ENCODE measurements around the gene EIF2B5. TPM values are rescaled to one million over a fixed set of nuclear protein-coding genes. Genes with fewer than 3 reads are reported as not detected.

EIF2B5 gene
- total and polyA plus RNA-seq, 2 of the 13 experiments (the other 11 are each of a cell fraction or from before 2014, with no cell fraction given) = 38.4 to 60.2 TPM

GRCh38 chr3:184174646-184175492, 39.7 kb downstream of the EIF2B5 start, which contains the start of gene AP2M1 (continued):
- TF ChIP-seq, protein P1, sequence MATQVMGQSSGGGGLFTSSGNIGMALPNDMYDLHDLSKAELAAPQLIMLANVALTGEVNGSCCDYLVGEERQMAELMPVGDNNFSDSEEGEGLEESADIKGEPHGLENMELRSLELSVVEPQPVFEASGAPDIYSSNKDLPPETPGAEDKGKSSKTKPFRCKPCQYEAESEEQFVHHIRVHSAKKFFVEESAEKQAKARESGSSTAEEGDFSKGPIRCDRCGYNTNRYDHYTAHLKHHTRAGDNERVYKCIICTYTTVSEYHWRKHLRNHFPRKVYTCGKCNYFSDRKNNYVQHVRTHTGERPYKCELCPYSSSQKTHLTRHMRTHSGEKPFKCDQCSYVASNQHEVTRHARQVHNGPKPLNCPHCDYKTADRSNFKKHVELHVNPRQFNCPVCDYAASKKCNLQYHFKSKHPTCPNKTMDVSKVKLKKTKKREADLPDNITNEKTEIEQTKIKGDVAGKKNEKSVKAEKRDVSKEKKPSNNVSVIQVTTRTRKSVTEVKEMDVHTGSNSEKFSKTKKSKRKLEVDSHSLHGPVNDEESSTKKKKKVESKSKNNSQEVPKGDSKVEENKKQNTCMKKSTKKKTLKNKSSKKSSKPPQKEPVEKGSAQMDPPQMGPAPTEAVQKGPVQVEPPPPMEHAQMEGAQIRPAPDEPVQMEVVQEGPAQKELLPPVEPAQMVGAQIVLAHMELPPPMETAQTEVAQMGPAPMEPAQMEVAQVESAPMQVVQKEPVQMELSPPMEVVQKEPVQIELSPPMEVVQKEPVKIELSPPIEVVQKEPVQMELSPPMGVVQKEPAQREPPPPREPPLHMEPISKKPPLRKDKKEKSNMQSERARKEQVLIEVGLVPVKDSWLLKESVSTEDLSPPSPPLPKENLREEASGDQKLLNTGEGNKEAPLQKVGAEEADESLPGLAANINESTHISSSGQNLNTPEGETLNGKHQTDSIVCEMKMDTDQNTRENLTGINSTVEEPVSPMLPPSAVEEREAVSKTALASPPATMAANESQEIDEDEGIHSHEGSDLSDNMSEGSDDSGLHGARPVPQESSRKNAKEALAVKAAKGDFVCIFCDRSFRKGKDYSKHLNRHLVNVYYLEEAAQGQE (IDR thresholded peaks at IDR 0.05; ENCODE audit: borderline replicate concordance in 1 of 2, low read depth in 1 of 2, low read length in 2 of 2) = peak in 1 of 2 experiments; percentile 3; a peak in 1 of 4 replicates
- TF ChIP-seq ZFP41 (CRISPR knock-in tag; IDR thresholded peaks at IDR 0.05; ENCODE audit: borderline replicate concordance) (no peak), AGO2 (optimal IDR thresholded peaks at IDR 0.05; ENCODE audit: low read depth, low read length) (peak; percentile 68), TOE1 (CRISPR knock-in tag; IDR thresholded peaks at IDR 0.05) (no peak), ZXDC (CRISPR knock-in tag; IDR thresholded peaks at IDR 0.05) (peak; percentile 21; the same call in 1 of the 2 replicates), PCBP1 (IDR thresholded peaks at IDR 0.05; ENCODE audit: borderline replicate concordance, low read depth, low read length) (no peak), GPN1 (CRISPR knock-in tag; IDR thresholded peaks at IDR 0.05; ENCODE audit: borderline replicate concordance) (no peak), ZMYM4 (CRISPR knock-in tag; IDR thresholded peaks at IDR 0.05) (peak; percentile 44; the same call in 1 of the 2 replicates), ETV6 (CRISPR knock-in tag; conservative IDR thresholded peaks at IDR 0.05) (no peak), KAT8 (CRISPR knock-in tag; IDR thresholded peaks at IDR 0.05) (peak; percentile 44; the same call in 1 of the 2 replicates), EP300 (IDR thresholded peaks at IDR 0.05; ENCODE audit: low read depth in 2 of 2, low read length in 2 of 2) (no peak), EP300 (CRISPR knock-in tag; IDR thresholded peaks at IDR 0.05; ENCODE audit: borderline replicate concordance) (no peak), PAWR (CRISPR knock-in tag; IDR thresholded peaks at IDR 0.05; ENCODE audit: borderline replicate concordance) (no peak), SKI (IDR thresholded peaks at IDR 0.05; ENCODE audit: partially characterized antibody) (peak; percentile 46), ELK4 (CRISPR knock-in tag; IDR thresholded peaks at IDR 0.05; ENCODE audit: borderline replicate concordance) (no peak), TMF1 (CRISPR knock-in tag; IDR thresholded peaks at IDR 0.05; ENCODE audit: low read depth) (no peak), CHD2 (IDR thresholded peaks at IDR 0.05; ENCODE audit: low read depth, low read length) (no peak), ZNF644 (CRISPR knock-in tag; IDR thresholded peaks at IDR 0.05; ENCODE audit: low read depth) (no peak), ZNF3 (CRISPR knock-in tag; IDR thresholded peaks at IDR 0.05) (no peak), ZNF263 (CRISPR knock-in tag; IDR thresholded peaks at IDR 0.05) (peak; percentile 62; the same call in 1 of the 2 replicates), ATRX (CRISPR knock-in tag; IDR thresholded peaks at IDR 0.05; ENCODE audit: borderline replicate concordance) (no peak), IKZF4 (CRISPR knock-in tag; IDR thresholded peaks at IDR 0.05; ENCODE audit: borderline replicate concordance, low read depth, not compliant biosample characterization) (peak; percentile 35)
